ENCODE data around the gene PLAAT1. TPM values are rescaled to one million over a fixed set of nuclear protein-coding genes. Genes with fewer than 3 reads are reported as not detected.
A peak's percentile ranks its signal among the peaks of the same experiment; 100 is the strongest.

The PLAAT1 gene
- polyA plus RNA-seq, 1 donor from 2014 or later = 10.7 TPM

DNA sequence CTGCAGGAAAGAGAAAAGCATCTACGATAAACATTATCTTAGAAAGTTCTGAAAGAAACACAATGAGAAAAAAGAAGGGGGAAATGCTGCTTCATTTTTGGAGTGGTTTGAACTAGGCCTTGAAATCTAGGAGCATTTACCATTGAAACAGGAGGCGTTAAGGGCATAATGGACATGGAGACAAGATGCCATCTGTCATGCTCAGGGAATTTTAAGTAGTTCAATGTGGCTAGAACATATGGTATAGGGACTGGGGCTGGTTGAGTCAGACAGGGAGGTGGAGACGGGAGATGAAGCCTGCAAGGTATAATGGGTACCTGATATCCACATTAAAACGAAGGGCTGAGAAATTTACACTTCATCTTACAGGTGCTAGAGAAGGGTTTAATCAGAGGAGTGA lies 10.4 kb upstream of the PLAAT1 start:
- H3F3A ChIP-seq (ENCODE audit: insufficient read depth, low read length, poor library complexity, severe bottlenecking) = no peaks in the 10 kb centered on the region
- no peaks in the 10 kb centered on the region for H4K20me1 ChIP-seq (ENCODE audit: insufficient read depth)
- H3K4me2 ChIP-seq (ENCODE audit: low read length) = no peak overlapping the region
- H3K27ac ChIP-seq (ENCODE audit: low read length) = peak overlapping the region; percentile 49
- no peaks in the 10 kb centered on the region for H3K27me3 ChIP-seq (ENCODE audit: insufficient read depth, low read depth, low read length)
- H3K79me2 ChIP-seq (replicated peaks; ENCODE audit: insufficient read depth, low read length) = no peaks in the 10 kb centered on the region
- H3K36me3 ChIP-seq (ENCODE audit: insufficient read depth, low read length) = no peaks in the 10 kb centered on the region
- H2AFZ ChIP-seq (ENCODE audit: low read depth, low read length) = no peak overlapping the region
- no peaks in the 10 kb centered on the region for H3K9me2 ChIP-seq (ENCODE audit: insufficient read depth, low read length)
- H3K9me3 ChIP-seq (ENCODE audit: low read length) = no peaks in the 10 kb centered on the region
- TF ChIP-seq EP300 (conservative IDR thresholded peaks at IDR 0.05; ENCODE audit: poor library complexity, severe bottlenecking) (no peak), SMC3 (conservative IDR thresholded peaks at IDR 0.05; ENCODE audit: poor library complexity) (no peak), RAD21 (conservative IDR thresholded peaks at IDR 0.05) (no peak), MXI1 (conservative IDR thresholded peaks at IDR 0.05; ENCODE audit: poor library complexity, severe bottlenecking) (no peak), EZH2 (IDR thresholded peaks at IDR 0.05; ENCODE audit: borderline replicate concordance, insufficient read depth, low read length, poor library complexity, severe bottlenecking) (no peak), TAF1 (IDR thresholded peaks at IDR 0.05; ENCODE audit: low read depth) (no peak), POLR2AphosphoS5 (IDR thresholded peaks at IDR 0.05) (no peak)
- TF ChIP-seq, protein P1, sequence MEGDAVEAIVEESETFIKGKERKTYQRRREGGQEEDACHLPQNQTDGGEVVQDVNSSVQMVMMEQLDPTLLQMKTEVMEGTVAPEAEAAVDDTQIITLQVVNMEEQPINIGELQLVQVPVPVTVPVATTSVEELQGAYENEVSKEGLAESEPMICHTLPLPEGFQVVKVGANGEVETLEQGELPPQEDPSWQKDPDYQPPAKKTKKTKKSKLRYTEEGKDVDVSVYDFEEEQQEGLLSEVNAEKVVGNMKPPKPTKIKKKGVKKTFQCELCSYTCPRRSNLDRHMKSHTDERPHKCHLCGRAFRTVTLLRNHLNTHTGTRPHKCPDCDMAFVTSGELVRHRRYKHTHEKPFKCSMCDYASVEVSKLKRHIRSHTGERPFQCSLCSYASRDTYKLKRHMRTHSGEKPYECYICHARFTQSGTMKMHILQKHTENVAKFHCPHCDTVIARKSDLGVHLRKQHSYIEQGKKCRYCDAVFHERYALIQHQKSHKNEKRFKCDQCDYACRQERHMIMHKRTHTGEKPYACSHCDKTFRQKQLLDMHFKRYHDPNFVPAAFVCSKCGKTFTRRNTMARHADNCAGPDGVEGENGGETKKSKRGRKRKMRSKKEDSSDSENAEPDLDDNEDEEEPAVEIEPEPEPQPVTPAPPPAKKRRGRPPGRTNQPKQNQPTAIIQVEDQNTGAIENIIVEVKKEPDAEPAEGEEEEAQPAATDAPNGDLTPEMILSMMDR (IDR thresholded peaks at IDR 0.05; ENCODE audit: poor library complexity, severe bottlenecking) = no peak
- TF ChIP-seq, protein P2, sequence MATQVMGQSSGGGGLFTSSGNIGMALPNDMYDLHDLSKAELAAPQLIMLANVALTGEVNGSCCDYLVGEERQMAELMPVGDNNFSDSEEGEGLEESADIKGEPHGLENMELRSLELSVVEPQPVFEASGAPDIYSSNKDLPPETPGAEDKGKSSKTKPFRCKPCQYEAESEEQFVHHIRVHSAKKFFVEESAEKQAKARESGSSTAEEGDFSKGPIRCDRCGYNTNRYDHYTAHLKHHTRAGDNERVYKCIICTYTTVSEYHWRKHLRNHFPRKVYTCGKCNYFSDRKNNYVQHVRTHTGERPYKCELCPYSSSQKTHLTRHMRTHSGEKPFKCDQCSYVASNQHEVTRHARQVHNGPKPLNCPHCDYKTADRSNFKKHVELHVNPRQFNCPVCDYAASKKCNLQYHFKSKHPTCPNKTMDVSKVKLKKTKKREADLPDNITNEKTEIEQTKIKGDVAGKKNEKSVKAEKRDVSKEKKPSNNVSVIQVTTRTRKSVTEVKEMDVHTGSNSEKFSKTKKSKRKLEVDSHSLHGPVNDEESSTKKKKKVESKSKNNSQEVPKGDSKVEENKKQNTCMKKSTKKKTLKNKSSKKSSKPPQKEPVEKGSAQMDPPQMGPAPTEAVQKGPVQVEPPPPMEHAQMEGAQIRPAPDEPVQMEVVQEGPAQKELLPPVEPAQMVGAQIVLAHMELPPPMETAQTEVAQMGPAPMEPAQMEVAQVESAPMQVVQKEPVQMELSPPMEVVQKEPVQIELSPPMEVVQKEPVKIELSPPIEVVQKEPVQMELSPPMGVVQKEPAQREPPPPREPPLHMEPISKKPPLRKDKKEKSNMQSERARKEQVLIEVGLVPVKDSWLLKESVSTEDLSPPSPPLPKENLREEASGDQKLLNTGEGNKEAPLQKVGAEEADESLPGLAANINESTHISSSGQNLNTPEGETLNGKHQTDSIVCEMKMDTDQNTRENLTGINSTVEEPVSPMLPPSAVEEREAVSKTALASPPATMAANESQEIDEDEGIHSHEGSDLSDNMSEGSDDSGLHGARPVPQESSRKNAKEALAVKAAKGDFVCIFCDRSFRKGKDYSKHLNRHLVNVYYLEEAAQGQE (IDR thresholded peaks at IDR 0.05; ENCODE audit: borderline replicate concordance) = no peak
- H3K4me3 ChIP-seq (ENCODE audit: low read length) = no peak overlapping the region
- H3K9ac ChIP-seq (ENCODE audit: low read length) = no peak overlapping the region

DNA sequence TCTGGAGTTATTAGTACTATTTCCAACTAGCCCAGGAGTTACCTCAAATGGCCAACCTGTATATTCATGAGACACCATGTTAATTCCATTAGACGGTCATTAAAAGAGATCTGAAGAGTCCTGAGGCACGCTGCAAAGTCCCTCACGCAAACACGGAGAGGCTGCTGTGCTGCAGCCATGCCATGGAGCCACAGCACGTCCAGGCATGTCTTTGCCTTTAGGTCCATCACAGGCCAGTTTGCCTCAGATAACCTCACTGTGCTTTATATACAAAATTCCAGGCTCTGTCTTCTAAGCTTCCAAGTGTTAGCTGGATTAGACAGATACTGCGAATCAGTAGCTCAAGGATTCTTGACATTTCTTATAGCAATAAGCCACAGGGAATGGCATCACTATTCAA lies 9.8 kb upstream of the PLAAT1 start:
- Histone ChIP-seq H3F3A (ENCODE audit: insufficient read depth, low read length, poor library complexity, severe bottlenecking) (no peaks in the 10 kb centered on the region), H3K4me3 (ENCODE audit: low read length) (no peak overlapping the region), H3K4me2 (ENCODE audit: low read length) (no peak overlapping the region), H4K20me1 (ENCODE audit: insufficient read depth) (no peaks in the 10 kb centered on the region), H3K27ac (ENCODE audit: low read length) (no peak overlapping the region), H3K9me2 (ENCODE audit: insufficient read depth, low read length) (no peaks in the 10 kb centered on the region), H3K9me3 (ENCODE audit: low read length) (no peaks in the 10 kb centered on the region), H3K9ac (ENCODE audit: low read length) (no peak overlapping the region), H3K36me3 (ENCODE audit: insufficient read depth, low read length) (no peaks in the 10 kb centered on the region), H2AFZ (ENCODE audit: low read depth, low read length) (no peak overlapping the region), H3K79me2 (replicated peaks; ENCODE audit: insufficient read depth, low read length) (no peaks in the 10 kb centered on the region), H3K27me3 (ENCODE audit: insufficient read depth, low read depth, low read length) (no peaks in the 10 kb centered on the region)
- TF ChIP-seq TAF1 (IDR thresholded peaks at IDR 0.05; ENCODE audit: low read depth) (no peak), POLR2AphosphoS5 (IDR thresholded peaks at IDR 0.05) (no peak), SMC3 (conservative IDR thresholded peaks at IDR 0.05; ENCODE audit: poor library complexity) (no peak), MXI1 (conservative IDR thresholded peaks at IDR 0.05; ENCODE audit: poor library complexity, severe bottlenecking) (no peak), EP300 (conservative IDR thresholded peaks at IDR 0.05; ENCODE audit: poor library complexity, severe bottlenecking) (no peak), RAD21 (conservative IDR thresholded peaks at IDR 0.05) (no peak), EZH2 (IDR thresholded peaks at IDR 0.05; ENCODE audit: borderline replicate concordance, insufficient read depth, low read length, poor library complexity, severe bottlenecking) (no peak)
- TF ChIP-seq, protein P2 (IDR thresholded peaks at IDR 0.05; ENCODE audit: borderline replicate concordance) = no peak
- TF ChIP-seq, protein P1 (IDR thresholded peaks at IDR 0.05; ENCODE audit: poor library complexity, severe bottlenecking) = no peak
